Epithelial cell of prostate (primary cell): ENCODE measurements around the gene RAMACL.
A peak's percentile ranks its signal among the peaks of the same experiment; 100 is the strongest.

Experiments
- DNase-seq: peaks from one replicate; pipeline ENCODE4 v3.0.0-alpha.2; 2011; ENCODE audit warnings: low read depth, low spot score
- H3K27ac ChIP-seq: fragments of 450-650 bp; 2 replicates; pipeline ENCODE4 v1.5.1; 2017; ENCODE audit warnings: mild to moderate bottlenecking

RAMACL gene

DNA sequence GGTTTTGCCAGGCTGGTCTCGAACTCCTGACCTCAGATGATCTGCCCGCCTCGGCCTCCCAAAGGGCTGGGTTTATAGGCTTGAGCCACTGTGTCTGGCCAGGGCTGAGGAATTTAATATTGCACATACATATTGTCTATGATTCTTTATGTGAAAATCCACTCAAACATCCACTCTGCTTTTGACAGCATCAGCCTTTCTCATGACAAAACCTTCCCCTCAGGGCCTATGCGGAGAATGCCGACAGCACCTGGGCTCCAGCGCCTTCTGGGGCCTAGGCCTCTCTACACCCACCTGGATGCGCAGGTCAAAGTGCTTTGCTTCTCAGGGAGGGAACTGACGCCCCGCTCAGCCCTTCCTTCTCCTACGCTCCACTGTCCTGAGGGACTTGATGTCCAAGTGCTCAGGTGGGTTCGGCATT, 5.4 kb downstream of the RAMACL start:
- H3K27ac ChIP-seq: no peak overlapping the region
- no peak for DNase-seq

DNA sequence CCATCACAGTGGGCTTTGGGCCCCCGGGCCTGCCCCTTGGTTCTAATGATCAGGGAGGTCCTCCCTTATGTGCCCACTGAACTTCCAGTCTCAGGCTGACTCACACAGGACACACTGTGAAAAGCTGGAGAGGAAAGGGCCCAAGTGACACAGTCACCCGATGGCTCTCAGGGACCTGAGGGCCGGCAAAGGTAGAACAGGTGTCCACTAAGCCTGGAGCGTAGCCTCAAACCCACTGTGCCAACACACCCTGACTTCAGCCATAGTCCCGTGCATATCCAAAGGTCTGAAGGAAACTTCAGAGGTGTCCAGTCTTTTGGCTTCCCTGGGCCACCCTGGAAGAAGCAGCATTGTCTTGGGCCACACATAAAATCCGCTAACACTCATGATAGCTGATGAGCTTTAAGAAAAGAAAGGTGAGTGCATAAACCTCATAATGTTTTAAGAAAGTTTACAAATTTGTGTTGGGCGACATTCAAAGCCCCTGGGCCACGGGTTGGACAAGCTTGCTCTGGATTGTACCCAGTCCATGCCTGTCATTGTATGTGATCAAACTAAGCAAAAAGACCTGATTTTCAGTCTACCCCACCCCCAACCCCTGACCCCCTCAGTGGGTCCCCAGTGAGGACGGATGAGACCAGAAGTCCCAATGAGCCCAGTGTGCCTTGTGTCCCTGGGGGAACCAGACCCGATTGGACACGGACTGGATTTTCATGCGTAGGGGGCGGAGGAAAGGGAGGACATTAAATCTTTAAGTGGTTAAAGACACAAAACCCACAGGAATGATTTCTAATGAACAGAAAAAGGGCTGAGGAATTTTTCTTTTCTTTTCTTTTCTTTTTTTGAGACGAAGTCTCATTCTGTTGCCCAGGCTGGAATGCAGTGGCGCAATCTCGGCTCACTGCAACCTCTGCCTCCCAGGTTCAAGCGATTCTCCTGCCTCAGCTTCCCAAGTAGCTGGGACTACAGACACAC, 6.1 kb downstream of the RAMACL start:
- H3K27ac ChIP-seq: no peak overlapping the region
- DNase-seq: no peak

DNA sequence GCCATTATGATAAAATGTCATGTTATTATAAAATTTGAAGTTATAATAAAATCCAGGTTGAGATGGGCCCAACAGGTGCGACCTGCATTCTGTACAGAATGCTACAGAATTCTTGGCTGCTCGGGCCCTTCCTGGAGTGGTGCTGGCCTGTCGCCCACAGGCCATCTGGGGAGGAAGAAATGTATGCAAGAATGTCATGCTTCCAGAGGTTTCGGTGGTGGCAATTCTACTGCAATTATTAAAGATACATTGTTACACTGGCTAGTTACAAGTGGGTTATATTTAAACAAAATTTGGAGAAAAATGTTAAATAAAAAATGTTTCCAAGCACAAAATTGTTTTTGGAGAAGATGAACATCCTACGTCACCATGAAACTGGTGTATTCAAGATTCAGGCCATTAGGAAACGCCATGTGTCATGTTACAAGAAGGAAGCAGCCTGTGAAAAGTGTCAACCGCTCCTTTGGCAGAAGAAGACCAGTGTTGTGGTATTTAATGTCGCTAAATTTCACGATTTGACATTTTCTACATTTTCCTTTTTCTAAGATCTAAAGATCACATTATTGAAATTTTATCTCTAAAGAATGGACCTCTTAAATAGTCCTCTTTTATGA, 7.1 kb downstream of the RAMACL start:
- no peak overlapping the region for H3K27ac ChIP-seq
- no peak for DNase-seq

DNA sequence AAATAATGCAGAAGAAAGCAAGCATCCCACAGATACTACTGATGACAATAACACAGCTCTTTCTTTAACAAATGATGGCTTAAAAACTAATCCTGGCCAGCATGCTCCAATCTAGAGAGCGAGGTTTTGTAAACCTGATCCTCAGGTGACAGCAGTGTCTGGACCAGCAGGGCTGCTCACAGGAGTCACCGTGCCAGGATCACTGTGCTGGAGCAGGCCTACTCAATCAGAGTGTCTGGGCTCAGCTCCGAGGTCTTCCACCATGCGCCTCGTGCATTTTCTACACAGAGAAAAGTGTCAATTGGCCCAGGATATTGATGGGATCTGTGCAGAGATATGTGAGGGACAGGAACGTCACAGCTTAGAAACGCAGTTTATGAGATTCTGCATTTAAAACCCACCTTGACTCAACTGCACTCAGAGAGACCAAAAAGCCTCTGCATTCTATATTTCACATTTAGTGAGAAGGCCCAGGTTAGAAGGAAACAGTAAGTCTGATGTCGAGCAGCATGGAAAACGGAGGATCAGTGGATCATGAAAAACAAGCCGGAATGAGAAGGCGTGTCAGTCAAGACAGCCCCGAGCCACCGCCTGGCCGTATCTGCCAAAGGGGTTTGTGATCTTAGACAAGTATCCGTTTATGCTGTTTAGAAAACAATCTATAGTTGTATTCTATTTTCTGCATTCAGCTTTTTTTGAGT, 7.8 kb downstream of the RAMACL start:
- DNase-seq: no peak
- H3K27ac ChIP-seq: no peak overlapping the region

DNA sequence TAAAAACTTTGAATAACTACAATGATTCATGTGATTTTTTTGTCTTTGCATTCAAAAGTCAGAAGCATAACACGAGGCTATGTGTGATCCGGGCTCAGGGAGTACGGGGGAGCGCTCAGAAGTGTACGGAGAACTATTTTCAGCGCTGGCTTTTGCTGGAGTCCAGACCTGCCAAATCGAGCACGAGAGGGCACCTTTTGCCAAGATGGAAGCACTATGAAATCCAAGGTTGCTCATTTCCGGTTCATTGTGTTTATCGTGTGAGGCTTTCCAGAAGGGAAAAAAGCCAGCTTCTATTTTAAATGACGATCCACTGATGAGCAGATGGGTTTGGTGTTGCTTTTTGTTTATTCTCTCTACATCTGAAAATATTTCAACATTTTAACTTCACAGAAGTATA, 11.3 kb downstream of the RAMACL start:
- DNase-seq: no peak
- no peak overlapping the region for H3K27ac ChIP-seq

DNA sequence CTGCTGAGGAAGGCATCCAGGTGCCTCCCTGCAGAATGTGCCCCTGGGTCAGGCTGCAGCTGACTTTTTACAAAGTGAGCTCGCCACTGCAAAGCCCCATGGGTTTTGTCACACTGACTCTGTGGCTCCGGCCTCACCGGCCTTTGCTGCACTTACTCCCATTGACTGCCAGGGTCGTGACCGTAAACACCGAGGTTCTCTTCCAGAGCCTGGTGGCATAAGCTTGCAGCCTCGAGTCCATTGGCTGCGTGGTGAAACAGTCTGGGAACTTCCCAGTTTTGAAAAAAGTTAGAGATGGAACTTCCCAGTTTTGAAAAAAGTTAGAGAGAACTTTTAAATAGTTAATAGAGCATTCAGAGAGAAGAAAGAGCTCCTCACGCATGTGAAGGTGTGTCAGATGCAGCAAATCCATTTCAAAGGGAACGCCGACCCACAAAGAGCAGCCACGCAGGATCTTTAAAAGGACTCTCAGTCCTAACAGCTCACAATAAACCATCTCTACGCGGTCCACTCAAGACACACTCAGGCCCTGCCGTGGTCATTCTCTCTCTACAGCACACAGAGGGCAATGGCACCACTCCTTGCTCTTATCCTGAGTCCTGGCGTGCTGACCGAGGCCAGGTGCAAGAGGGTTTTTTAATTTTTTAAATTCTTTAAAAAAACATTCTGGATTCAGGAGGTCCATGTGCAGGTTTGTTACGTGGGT, 12.8 kb downstream of the RAMACL start:
- no peak for DNase-seq
- no peak overlapping the region for H3K27ac ChIP-seq

DNA sequence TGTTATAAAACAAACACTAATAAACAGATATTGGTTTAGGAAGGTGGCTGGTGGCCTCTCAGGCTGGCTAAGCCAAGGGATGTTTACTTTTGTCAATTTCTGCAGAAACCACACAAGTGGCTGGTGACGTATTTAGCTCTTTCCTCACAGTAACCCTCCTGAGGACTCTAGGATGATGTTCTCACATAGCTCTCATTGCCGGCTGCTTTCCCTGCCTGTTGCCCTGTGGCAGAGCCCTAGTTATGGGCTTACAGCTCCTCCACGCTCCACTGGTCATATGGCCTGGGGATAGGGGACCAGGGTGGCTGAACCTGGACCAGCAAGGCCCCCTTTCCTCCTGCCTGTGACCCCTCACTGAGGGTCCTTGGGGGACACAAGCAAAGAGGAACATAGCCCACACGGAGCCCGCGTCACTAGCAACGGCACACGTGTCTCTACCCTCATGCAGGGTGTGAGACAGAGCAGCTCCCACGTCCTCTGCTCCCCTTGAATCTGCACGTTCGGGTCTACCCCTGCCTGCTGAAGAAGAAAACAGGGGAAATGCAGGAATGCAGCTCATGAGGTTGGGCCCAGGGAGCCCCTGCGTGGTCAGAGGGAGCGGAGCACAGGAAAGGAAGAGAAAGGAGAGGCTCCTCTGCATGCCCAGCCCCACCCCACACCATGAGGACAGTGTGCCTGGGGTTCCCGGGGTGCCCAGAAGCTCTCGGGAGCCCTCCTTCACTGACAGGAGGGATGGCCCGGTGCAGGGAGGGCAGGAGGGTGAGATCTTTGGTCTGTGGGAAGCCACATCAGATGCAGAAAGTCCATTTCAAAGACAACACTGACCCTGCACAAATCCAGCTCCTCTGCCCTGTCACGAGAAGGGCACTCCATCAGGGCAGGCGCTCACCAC, 13.9 kb downstream of the RAMACL start:
- no peak overlapping the region for H3K27ac ChIP-seq
- no peak for DNase-seq

DNA sequence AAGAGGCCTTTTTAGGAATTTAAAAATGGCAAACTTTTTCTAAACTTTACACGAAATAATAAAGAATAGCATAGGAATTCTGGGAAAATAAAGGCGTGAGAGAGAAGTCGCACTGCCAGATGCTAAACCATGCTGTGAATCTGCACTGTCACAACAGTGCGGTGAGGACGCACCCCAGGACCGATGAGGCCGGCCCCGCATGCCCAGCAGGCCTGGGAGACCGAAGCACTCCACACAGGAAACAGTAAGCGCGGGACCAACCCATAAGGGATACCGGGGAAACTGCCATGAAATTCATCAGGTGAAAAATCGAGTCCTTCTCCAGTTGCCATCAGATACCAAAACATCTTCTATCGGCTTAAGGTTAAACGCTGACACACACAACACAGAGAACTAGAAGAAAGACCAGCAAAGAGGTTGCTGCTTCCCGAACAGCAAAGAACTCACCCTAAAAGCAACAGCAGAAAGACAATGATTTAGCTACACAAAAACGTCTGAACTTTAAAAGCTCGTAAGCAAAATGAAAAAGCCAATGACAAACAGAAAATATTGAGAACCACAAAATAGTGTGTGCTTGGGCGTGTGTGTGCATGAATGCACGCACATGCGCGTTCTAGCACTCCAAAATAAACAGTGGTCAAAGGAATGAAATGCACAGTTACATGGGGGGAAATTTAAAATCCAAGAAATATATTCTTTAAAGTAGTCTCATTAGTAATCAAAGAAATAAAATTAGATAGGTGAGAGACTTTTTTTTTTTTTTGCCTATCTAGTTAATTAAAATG, 15.4 kb downstream of the RAMACL start:
- H3K27ac ChIP-seq: no peak overlapping the region
- DNase-seq: no peak

DNA sequence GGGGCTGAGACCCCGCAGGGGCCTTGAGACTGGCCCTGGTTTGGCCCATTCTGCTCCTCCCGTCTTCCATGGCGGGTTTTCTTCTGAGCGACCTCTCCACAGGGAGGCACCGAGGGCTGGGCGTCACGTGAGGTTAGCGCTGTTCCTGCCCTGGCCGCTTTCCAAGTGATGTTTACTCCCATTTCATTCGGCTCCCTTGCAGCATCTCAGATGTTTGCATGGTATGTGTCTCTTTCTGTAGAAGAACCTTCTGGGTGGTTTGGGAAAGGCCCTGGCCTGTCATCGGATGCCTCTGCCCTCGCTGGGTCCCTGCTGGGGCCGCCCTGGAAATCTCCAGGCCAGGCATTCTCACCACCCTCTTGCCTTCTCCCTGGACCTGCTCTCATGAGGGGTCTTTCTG, 17.3 kb downstream of the RAMACL start:
- no peak for DNase-seq
- no peak overlapping the region for H3K27ac ChIP-seq

DNA sequence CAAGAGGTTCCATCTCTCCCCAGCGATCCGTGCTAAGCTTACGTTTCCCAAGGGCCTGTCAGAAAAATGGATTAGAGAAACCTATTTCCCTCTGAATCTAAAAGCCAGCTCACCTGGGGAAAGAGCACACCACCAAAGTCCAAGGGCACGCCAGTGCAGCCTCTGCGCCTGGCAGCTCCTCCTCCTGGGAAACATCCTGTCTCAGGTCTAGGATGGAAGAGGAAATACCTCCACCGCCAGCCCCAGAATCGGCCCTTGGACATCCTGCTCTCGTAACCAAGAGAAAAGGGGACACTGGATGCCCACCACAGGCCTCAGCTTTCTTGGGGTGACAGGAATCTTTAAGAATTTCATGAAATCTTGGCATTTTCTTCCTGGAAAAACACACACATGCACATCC, 18.7 kb downstream of the RAMACL start:
- no peak for DNase-seq
- peak overlapping the region; percentile 66 for H3K27ac ChIP-seq

DNA sequence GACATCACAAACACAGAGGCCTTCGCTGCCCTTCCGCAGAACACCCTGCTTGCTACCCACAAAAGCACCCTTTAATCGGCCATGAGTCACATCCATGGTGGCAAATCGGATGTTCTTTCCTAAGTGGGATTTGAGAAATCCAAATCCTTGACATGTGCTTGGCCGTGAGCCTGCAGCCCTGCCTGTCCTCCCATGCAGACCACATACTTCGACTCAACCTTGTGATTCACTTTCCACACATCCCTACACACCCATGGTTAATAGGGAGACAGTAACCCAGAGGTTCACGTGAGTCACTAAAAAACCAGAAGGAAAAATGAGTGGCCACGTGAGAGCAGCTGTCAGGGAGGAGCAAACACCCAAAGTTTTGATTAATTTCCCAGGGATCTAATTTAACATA, 19.4 kb downstream of the RAMACL start:
- peak; percentile 91 for DNase-seq
- H3K27ac ChIP-seq: peak overlapping the region; percentile 66

DNA sequence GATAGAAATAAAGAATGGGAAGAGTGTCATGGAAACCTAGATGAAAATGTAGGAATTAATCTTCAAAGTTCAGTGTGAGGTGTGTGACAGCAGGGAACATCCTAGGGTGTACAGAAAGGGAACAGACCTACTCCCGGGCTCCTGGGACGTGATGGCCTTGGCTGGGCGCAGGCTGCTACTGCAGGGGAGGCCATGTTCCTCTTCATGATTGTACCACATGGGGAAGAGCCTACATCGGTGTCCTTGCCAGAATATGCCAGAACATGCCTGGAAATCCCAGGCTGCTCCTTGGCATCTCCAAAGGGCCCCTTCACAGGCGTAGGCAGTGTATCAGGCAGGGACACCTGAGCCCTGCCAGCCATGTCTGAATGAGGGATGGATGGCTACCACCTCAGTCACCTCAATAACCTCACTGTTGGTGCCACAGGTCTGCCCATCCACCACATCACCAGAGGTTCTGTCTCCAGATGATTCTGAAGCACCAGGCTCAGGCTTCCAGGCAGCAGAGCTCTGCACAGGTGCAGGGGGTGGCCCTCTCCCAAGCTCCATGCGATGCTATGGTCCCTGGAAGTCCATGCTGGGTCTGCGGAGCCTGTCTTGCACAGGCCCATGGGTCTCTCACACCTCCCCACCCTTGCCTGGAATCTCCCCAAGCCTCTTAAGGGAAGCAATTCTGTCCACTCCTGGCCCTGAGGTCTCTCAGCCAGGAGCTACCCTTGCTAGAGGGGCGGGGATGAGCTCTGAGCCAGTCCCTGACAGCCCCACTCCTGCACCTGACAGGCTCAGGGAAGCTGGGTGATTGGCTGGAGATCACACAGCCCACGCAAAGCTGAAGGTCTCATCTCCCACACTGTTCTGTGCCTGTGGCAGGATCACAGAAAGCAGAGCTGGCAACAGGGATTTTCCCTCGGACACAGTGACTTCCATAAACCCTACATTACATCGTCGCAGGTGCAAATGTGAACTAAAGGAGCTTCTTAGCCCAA, 20.2 kb downstream of the RAMACL start:
- H3K27ac ChIP-seq: peak overlapping the region; percentile 66
- DNase-seq: no peak

DNA sequence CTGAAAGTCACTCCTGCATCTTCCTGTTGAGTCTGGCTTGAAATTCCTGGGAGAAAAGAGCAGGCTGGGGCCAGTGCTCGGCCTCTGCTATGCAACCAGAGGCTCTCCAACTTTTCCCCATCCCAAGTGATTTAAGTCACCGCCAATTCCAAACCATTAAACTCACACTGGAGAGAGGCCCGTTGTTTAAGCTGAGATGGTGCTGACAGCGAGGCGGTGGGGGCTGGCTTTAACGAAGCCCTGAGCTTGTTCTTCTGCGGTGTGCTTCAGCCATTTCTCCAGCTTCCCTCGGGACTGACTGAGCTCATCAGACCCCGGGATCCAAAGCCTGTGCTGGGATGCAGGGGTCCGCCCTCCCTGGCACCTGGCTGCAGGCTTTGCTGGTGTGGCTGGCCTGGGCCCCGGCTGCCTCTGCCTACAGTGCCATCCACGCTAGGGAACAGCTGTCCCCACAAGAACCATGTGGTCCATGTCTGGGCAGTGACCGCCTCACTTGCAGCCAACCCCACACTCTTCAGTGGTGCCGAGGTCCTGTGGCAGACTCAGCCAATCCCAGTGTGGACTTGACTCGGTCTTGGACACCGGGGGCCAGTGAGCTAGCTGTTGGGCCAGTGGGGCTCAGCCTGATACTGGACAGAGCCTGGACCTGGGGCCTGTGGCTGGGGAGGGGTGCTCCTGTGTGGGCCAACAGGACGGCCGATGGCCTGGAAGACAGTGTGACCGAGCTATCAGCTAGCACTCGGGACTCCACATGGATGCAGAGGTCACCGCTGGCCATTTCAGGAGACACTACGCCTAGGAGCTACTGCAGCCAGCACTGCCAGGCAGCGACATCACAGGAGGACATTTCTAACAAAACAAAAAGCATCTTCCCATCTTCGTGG, 21.2 kb downstream of the RAMACL start:
- DNase-seq: no peak
- no peak overlapping the region for H3K27ac ChIP-seq

DNA sequence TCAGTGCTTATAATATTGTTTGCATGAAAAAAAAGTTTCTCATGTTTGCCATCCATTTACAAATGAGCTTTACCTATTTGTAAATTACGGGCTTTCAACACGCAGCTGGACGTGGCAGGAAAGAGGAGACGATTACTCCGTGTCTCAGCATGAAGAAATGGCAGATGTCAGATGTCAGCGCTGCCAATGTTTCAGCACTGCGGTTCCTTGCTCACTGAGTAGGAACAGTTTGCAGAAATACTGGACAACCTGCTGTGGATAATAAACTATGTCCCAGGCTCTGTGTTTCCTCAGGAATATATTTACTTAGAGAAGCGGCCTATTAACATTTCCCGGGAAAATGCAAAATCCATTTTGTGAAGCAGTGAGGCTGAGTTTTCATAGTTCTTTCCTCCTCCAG, 22.7 kb downstream of the RAMACL start:
- H3K27ac ChIP-seq: no peak overlapping the region
- DNase-seq: no peak

DNA sequence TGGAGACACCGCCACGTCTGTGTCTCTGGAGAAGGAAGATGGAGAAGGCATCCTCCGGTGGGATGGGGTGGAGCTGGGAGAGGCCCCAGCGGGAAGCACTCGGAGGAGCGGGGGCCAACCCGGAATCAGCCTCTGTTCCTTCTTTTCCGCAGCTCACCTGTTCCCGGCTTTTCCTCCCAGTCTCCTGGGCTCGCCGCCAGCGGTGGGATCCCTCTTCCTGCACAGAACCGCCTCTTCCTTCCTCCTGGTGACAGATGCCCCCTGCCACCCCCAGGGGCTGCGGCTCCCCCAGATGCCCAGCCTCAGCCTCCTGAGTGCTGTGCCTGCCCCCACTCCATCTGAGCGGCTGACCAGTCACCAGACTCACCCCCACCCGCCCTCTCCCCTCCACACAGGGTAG, 23.3 kb downstream of the RAMACL start:
- no peak for DNase-seq
- no peak overlapping the region for H3K27ac ChIP-seq

DNA sequence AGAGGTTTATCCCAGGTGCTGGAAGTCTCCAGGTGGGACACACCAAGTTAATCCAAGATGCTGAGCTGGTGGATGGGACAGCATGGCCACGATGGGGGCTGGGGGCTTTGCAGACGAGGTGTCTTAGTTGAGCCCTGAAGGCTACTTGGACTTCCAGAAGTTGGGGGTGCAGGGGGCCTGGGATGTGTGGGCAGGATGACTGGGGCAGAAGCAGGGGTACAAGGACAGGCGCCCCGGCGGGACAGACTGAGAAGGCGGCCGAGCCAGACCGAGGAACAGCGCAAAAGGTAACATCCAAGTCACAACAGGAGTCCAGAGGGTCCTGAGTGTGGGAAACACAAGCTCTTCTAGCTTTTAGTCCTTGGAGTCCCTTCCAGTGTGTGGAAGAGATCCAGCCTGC, 23.8 kb downstream of the RAMACL start:
- DNase-seq: no peak
- H3K27ac ChIP-seq: no peak overlapping the region
